MM.1S (cell line): ENCODE measurements around the gene SCYGR1.

Source experiments
- DNase-seq: peaks from one replicate; pipeline ENCODE4 v3.0.0-alpha.2; 2015
- H2AFZ ChIP-seq: fragments of 300-600 bp; sonication (generic); 2 replicates; pipeline ENCODE4 v1.6.0; 2016; ENCODE audit warnings: antibody characterized with exemption, low read length
- H3F3A ChIP-seq: fragments of 300-600 bp; sonication (generic); 2 replicates; pipeline ENCODE4 v1.6.1; 2016; ENCODE audit warnings: mild to moderate bottlenecking, antibody characterized with exemption, low read length, moderate library complexity, mixed read lengths; ENCODE audit not compliant: insufficient read depth
- H3K27ac ChIP-seq: fragments of 300-600 bp; sonication (generic); 2 replicates; pipeline ENCODE4 v1.5.1; 2016; ENCODE audit warnings: mild to moderate bottlenecking, low read length
- H3K27me3 ChIP-seq: fragments of 300-600 bp; sonication (generic); replicated peaks from 2 replicates; pipeline ENCODE4 v1.6.0; 2016; ENCODE audit warnings: low read length; ENCODE audit not compliant: insufficient read depth
- H3K36me3 ChIP-seq: fragments of 300-600 bp; sonication (generic); replicated peaks from 2 replicates; pipeline ENCODE4 v1.6.1; 2016; ENCODE audit warnings: mild to moderate bottlenecking, low read length, mixed read lengths; ENCODE audit not compliant: insufficient read depth
- H3K4me1 ChIP-seq: fragments of 300-600 bp; sonication (generic); 2 replicates; pipeline ENCODE4 v1.6.1; 2016; ENCODE audit warnings: low read length, mixed read lengths
- H3K4me2 ChIP-seq: fragments of 300-600 bp; sonication (generic); 2 replicates; pipeline ENCODE4 v1.6.0; 2016; ENCODE audit warnings: low read depth, low read length
- H3K4me3 ChIP-seq: fragments of 300-600 bp; sonication (generic); 2 replicates; pipeline ENCODE4 v1.5.1; 2016; ENCODE audit warnings: low read length, mixed read lengths
- H3K79me2 ChIP-seq: fragments of 300-600 bp; sonication (generic); 2 replicates; pipeline ENCODE4 v1.6.1; 2016; ENCODE audit warnings: mixed run types, low read length, mixed read lengths
- H3K9ac ChIP-seq: fragments of 300-600 bp; sonication (generic); 2 replicates; pipeline ENCODE4 v1.6.1; 2016; ENCODE audit warnings: low read length, mixed read lengths
- H3K9me2 ChIP-seq: fragments of 300-600 bp; sonication (generic); replicated peaks from 2 replicates; pipeline ENCODE4 v1.6.1; 2016; ENCODE audit warnings: mild to moderate bottlenecking, low read length, mixed read lengths; ENCODE audit not compliant: insufficient read depth
- H3K9me3 ChIP-seq: fragments of 300-600 bp; sonication (generic); replicated peaks from 2 replicates; pipeline ENCODE4 v1.6.1; 2016; ENCODE audit warnings: mild to moderate bottlenecking, low read length, mixed read lengths; ENCODE audit not compliant: insufficient read depth
- H4K20me1 ChIP-seq: fragments of 300-600 bp; sonication (generic); 2 replicates; pipeline ENCODE4 v1.6.1; 2016; ENCODE audit warnings: mild to moderate bottlenecking, low read length, moderate library complexity, mixed read lengths; ENCODE audit not compliant: insufficient read depth
- CTCF ChIP-seq: fragments of 300-600 bp; sonication (generic); IDR thresholded peaks from 2 replicates; pipeline ENCODE4 v1.5.1; 2016; ENCODE audit warnings: antibody characterized with exemption, low read length, mixed read lengths
- EZH2 ChIP-seq: fragments of 300-600 bp; sonication (generic); optimal IDR thresholded peaks from 2 replicates; pipeline ENCODE3; 2017; ENCODE audit warnings: low read depth, mild to moderate bottlenecking, antibody characterized with exemption, low read length, mixed read lengths
- EZH2phosphoT487 ChIP-seq: fragments of 300-600 bp; sonication (generic); IDR thresholded peaks from 2 replicates; pipeline ENCODE4 v1.6.1; 2018; ENCODE audit warnings: antibody characterized with exemption, low read length

The SCYGR1 gene

GRCh38 chr2:227413371-227413770, 25.6 kb upstream of the SCYGR1 start:
- H4K20me1 ChIP-seq: no peaks in the 10 kb centered on the region
- no peaks in the 10 kb centered on the region for H3K36me3 ChIP-seq
- H3K4me3 ChIP-seq: no peak overlapping the region
- peaks cover 23% of the 10 kb centered on the region for H3F3A ChIP-seq
- no peak overlapping the region for H3K9ac ChIP-seq
- peaks cover 40% of the 10 kb centered on the region for H3K4me1 ChIP-seq
- no peaks in the 10 kb centered on the region for H3K9me2 ChIP-seq
- DNase-seq: no peak
- H3K27me3 ChIP-seq: no peaks in the 10 kb centered on the region
- H3K9me3 ChIP-seq: no peaks in the 10 kb centered on the region
- no peak overlapping the region for H2AFZ ChIP-seq
- H3K27ac ChIP-seq: no peak overlapping the region
- no peak overlapping the region for H3K4me2 ChIP-seq
- no peak for TF ChIP-seq CTCF
- no peak for TF ChIP-seq EZH2phosphoT487
- TF ChIP-seq EZH2: no peak
- no peaks in the 10 kb centered on the region for H3K79me2 ChIP-seq

- Histone ChIP-seq H3K9me3 (no peaks in the 10 kb centered on the region), H3K4me3 (no peak overlapping the region), H3K9ac (no peak overlapping the region), H2AFZ (no peak overlapping the region), H3K27me3 (no peaks in the 10 kb centered on the region), H3F3A (peaks cover 23% of the 10 kb centered on the region), H3K36me3 (no peaks in the 10 kb centered on the region), H3K27ac (peak overlapping the region; percentile 96; the same call in 1 of the 2 replicates), H3K4me2 (no peak overlapping the region), H3K4me1 (peaks cover 40% of the 10 kb centered on the region), H3K9me2 (no peaks in the 10 kb centered on the region), H3K79me2 (no peaks in the 10 kb centered on the region), H4K20me1 (no peaks in the 10 kb centered on the region)
- TF ChIP-seq EZH2 (no peak), CTCF (no peak), EZH2phosphoT487 (no peak)
- DNase-seq: no peak
Observed at GRCh38 chr2:227412877-227413276, 25.1 kb upstream of the SCYGR1 start.

DNA sequence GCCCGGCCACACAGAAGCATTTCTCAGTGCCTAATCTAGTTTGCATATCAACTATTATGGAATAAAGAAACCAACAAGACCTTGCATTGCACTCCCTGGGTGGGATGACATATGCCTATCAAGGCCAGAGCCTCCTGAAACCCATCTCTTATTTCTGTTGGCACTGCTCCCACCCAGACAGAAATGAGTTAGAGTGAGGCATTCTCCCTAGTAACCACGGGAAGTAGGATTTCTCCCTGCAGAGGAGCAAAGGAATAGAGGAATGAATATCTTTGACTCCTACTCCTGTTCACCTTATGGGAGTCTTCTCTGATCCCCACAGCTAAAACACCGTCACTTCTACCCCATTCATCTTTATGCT, 24.2 kb upstream of the SCYGR1 start:
- Histone ChIP-seq H3K4me3 (no peak overlapping the region), H4K20me1 (no peaks in the 10 kb centered on the region), H3K36me3 (no peaks in the 10 kb centered on the region), H3K27ac (peak overlapping the region; percentile 96), H3K9me2 (no peaks in the 10 kb centered on the region), H3K4me1 (peaks cover 40% of the 10 kb centered on the region), H3K9me3 (no peaks in the 10 kb centered on the region), H3K4me2 (peak overlapping the region; percentile 63; the same call in 1 of the 2 replicates), H3K27me3 (no peaks in the 10 kb centered on the region), H3K9ac (peak overlapping the region; percentile 46; the same call in 1 of the 2 replicates), H2AFZ (no peak overlapping the region), H3K79me2 (no peaks in the 10 kb centered on the region), H3F3A (peaks cover 23% of the 10 kb centered on the region)
- no peak for TF ChIP-seq EZH2phosphoT487
- TF ChIP-seq EZH2: no peak
- no peak for TF ChIP-seq CTCF
- DNase-seq: no peak
